ENCODE results near the gene GIPC2. TPM values are rescaled to one million over a fixed set of nuclear protein-coding genes. Genes with fewer than 3 reads are reported as not detected.
"Not testable (repeated sequence)": the region's sequence is repeated elsewhere in the genome, so short reads cannot be mapped to it uniquely, and the experiment has no call there.

The GIPC2 gene
- total RNA-seq, 4 donors from 2014 or later, result 0.67 to 1.5 (median 1.3) TPM

DNA sequence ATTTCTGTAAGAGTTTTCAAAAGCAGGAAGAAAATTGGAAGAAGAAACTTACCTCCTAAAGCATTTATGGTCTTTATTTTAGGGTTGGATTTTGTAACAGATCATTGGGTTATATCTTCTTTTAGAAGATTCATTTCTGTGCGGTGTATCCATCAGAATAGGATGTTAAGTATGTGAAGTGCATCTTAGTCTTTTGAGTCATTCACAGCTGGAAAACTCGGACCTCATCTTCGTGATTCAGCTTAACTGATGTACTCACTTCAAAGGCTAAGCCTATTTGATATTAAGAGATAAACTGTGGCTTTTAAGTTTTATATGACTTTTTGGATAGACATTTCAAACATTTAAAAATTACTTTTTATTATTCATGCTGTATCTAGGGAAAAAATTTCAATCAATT is 56.3 kb downstream of the GIPC2 start:
- intact Hi-C loops (cut with DNase I; ENCODE audit: low total_unique reads) (no loop called here), in situ Hi-C loops (cut with MboI; ENCODE audit: low sequenced_read_pairs in 4 of 4) (loop anchor here in 3 of 4 donors (25.0 kb wide), 5 partner anchors 115 to 940 kb away; partner anchors contain the start of genes FUBP1 (in 1 of the 3) and USP33 (in 1 of the 3))
- no peaks in the 10 kb centered on the region for H3K27me3 ChIP-seq
- peaks cover 19% of the 10 kb centered on the region in 2 donors for H3K4me1 ChIP-seq
- ATAC-seq (peak in 1 of 2 donors; percentile 57), DNase-seq (no peak)
- H3K36me3 ChIP-seq, result no peaks in the 10 kb centered on the region
- no peak overlapping the region for H3K4me3 ChIP-seq
- no peaks in the 10 kb centered on the region for H3K9me3 ChIP-seq
- no peak for TF ChIP-seq POLR2A (IDR thresholded peaks at IDR 0.05)
- TF ChIP-seq, protein P1, sequence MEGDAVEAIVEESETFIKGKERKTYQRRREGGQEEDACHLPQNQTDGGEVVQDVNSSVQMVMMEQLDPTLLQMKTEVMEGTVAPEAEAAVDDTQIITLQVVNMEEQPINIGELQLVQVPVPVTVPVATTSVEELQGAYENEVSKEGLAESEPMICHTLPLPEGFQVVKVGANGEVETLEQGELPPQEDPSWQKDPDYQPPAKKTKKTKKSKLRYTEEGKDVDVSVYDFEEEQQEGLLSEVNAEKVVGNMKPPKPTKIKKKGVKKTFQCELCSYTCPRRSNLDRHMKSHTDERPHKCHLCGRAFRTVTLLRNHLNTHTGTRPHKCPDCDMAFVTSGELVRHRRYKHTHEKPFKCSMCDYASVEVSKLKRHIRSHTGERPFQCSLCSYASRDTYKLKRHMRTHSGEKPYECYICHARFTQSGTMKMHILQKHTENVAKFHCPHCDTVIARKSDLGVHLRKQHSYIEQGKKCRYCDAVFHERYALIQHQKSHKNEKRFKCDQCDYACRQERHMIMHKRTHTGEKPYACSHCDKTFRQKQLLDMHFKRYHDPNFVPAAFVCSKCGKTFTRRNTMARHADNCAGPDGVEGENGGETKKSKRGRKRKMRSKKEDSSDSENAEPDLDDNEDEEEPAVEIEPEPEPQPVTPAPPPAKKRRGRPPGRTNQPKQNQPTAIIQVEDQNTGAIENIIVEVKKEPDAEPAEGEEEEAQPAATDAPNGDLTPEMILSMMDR (IDR thresholded peaks at IDR 0.05 in 4 of 5, conservative IDR thresholded peaks at IDR 0.05 in 1 of 5), result no peak
- H3K27ac ChIP-seq, result peak overlapping the region; percentile 5 to 64 (median 35)

DNA sequence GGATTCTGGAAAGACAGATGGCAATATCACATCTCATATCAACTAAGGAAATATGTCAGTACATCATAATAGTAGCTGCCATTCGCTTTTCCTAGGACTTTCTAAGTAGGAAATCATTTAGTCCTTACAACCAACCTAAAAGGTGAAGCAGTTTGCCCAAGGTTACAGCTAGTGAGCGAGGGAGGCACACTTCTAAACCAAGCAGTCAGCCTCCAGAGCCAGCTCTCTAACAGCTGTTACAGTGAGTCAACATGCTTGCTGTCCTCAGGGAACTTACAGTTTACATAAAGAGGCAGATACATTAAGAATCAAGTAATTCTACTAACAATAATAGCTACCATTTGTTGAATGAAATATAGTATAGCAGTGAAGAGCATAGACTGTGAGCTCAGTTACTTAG is 57.1 kb downstream of the GIPC2 start:
- Histone ChIP-seq H3K9me3 (no peaks in the 10 kb centered on the region), H3K36me3 (no peaks in the 10 kb centered on the region), H3K27me3 (no peaks in the 10 kb centered on the region), H3K4me1 (peaks cover 18 to 19% of the 10 kb centered on the region in 2 donors), H3K27ac (peak overlapping the region in 1 of 4 donors; percentile 57), H3K4me3 (no peak overlapping the region)
- intact Hi-C loops (cut with DNase I; ENCODE audit: low total_unique reads), result no loop called here
- TF ChIP-seq, protein P1 (IDR thresholded peaks at IDR 0.05 in 4 of 5, conservative IDR thresholded peaks at IDR 0.05 in 1 of 5), result no peak
- no peak for TF ChIP-seq POLR2A (IDR thresholded peaks at IDR 0.05)
- DNase-seq (no peak), ATAC-seq (peak in 1 of 2 donors; percentile 28)
- in situ Hi-C loops (cut with MboI; ENCODE audit: low sequenced_read_pairs in 4 of 4), result loop anchor here in 3 of 4 donors (25.0 kb wide), 5 partner anchors 116 to 941 kb away; partner anchors contain the start of genes FUBP1 (in 1 of the 3) and USP33 (in 1 of the 3)

DNA sequence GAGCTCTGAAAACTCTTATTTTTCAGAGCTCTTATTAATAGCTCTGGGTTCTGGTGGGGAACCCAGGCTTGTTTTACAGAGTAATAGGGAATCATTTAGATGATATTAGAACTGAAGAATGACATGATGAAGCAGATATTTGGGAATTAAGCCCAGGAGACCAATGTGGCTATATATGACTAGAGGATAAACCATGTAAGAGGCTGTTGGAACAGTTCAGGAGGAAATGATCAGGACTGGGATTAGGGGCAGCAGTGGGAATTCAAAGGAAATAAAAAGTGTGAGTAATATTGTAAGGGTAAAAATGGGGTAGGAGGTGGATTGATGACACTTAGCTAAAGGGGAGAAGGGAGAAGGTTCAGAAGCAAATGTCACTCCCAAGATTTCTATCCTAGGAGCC is 58.6 kb downstream of the GIPC2 start:
- intact Hi-C loops (cut with DNase I; ENCODE audit: low total_unique reads), result no loop called here
- TF ChIP-seq, protein P1 (IDR thresholded peaks at IDR 0.05 in 4 of 5, conservative IDR thresholded peaks at IDR 0.05 in 1 of 5), result no peak
- TF ChIP-seq POLR2A (IDR thresholded peaks at IDR 0.05), result no peak
- peak overlapping the region in 1 of 4 donors; percentile 33 for H3K27ac ChIP-seq

DNA sequence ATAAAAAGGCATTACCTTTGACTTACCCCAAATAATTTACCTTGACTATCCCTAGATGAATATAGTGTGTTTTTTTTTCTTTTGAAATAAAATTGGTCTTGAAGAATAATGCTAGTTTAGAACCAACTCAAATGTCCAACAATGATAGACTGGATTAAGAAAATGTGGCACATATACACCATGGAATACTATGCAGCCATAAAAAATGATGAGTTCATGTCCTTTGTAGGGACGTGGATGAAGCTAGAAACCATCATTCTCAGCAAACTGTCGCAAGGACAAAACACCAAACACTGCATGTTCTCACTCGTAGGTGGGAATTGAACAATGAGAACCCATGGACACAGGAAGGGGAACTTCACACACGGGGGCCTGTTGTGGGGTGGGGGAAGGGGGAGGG is 63.9 kb downstream of the GIPC2 start:
- intact Hi-C loops (cut with DNase I; ENCODE audit: low total_unique reads), result loop anchor here (5.0 kb wide), 2 partner anchors 42 to 162 kb away; no protein-coding TSS in a partner anchor
- H3K4me3 ChIP-seq, H3K27me3 ChIP-seq, ATAC-seq, H3K9me3 ChIP-seq, H3K36me3 ChIP-seq, H3K27ac ChIP-seq, DNase-seq: not testable (repeated sequence)
- H3K4me1 ChIP-seq, result peaks cover 8 to 11% of the 10 kb centered on the region in 2 donors
- in situ Hi-C loops (cut with MboI; ENCODE audit: low sequenced_read_pairs in 4 of 4), result loop anchor here (5.0 to 25.0 kb wide), 8 partner anchors 122 to 947 kb away; partner anchors contain the start of genes FUBP1 (in 2 of the 4) and USP33 (in 1 of the 4)

More for the DNA sequence above, 58.6 kb downstream of the GIPC2 start:
- DNase-seq (no peak), ATAC-seq (no peak)
- Histone ChIP-seq H3K4me1 (peaks cover 18 to 19% of the 10 kb centered on the region in 2 donors), H3K27me3 (no peaks in the 10 kb centered on the region), H3K9me3 (no peaks in the 10 kb centered on the region), H3K4me3 (no peak overlapping the region), H3K36me3 (no peaks in the 10 kb centered on the region)
- in situ Hi-C loops (cut with MboI; ENCODE audit: low sequenced_read_pairs in 4 of 4), result loop anchor here in 3 of 4 donors (25.0 kb wide), 5 partner anchors 117 to 942 kb away; partner anchors contain the start of genes FUBP1 (in 1 of the 3) and USP33 (in 1 of the 3)

DNA sequence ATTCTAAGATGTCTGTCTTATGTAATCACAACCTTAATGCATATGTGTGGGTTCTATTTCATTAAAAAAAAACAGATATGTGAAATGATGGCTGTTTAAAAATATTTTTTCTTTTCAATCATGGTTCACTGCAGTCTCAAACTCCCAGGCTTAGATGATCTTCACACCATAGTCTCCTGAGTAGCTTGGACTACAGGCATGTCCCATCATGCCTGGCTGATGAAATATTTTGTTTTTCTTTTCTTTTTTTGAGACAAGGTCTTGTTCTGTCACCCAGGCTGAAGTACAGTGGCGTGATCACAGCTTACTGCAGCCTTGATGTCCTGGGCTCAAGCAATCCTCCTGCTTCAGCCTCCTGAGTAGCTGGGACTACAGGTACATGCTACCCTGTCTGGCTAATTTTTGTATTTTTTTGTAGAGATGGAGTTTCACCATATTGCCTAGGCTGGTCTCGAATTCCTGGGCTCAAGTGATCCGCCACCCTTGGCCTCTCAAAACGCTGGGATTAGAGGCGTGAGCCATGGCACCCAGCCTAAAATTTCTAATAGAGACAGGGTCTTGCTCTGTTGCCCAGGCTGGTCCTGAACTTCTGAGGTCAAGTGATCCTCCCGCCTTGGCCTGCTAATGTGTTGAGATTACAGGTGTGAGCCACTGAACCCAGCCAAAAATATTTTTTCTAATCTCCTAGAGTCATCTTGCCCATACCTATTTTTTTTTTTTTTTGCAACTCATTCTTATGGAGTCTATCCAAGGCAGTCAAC is 67.6 kb downstream of the GIPC2 start:
- no peak overlapping the region for H3K4me3 ChIP-seq
- TF ChIP-seq, protein P1 (IDR thresholded peaks at IDR 0.05 in 4 of 5, conservative IDR thresholded peaks at IDR 0.05 in 1 of 5), result no peak
- no peak for TF ChIP-seq POLR2A (IDR thresholded peaks at IDR 0.05)
- ATAC-seq (no peak), DNase-seq (no peak)
- H3K36me3 ChIP-seq, result no peaks in the 10 kb centered on the region
- no peaks in the 10 kb centered on the region for H3K9me3 ChIP-seq
- intact Hi-C loops (cut with DNase I; ENCODE audit: low total_unique reads), result loop anchor here (5.0 kb wide), 2 partner anchors 46 to 166 kb away; no protein-coding TSS in a partner anchor
- peak overlapping the region in 3 of 4 donors; percentile 54 to 82 (median 75) for H3K27ac ChIP-seq
- in situ Hi-C loops (cut with MboI; ENCODE audit: low sequenced_read_pairs in 4 of 4), result loop anchor here (5.0 to 25.0 kb wide), 8 partner anchors 126 to 951 kb away; partner anchors contain the start of genes FUBP1 (in 2 of the 4) and USP33 (in 1 of the 4)
- H3K4me1 ChIP-seq, result peaks cover 8 to 11% of the 10 kb centered on the region in 2 donors
- no peaks in the 10 kb centered on the region for H3K27me3 ChIP-seq

Data from gastrocnemius medialis (tissue), 4 donors.